GM12874 (cell line): Measurements from ENCODE around the gene RSRC1.

ENCODE experiments used
- TF ChIP-seq, protein P1 (sequence below): IDR thresholded peaks from 2 replicates; pipeline ENCODE4 v1.5.1; 2011; ENCODE audit warnings: low read depth, mild to moderate bottlenecking, control low read depth, low read length, moderate library complexity; ENCODE audit not compliant: insufficient read depth

The RSRC1 gene

GRCh38 chr3:158352551-158352950, 242.7 kb downstream of the RSRC1 start:
- TF ChIP-seq, protein P1, sequence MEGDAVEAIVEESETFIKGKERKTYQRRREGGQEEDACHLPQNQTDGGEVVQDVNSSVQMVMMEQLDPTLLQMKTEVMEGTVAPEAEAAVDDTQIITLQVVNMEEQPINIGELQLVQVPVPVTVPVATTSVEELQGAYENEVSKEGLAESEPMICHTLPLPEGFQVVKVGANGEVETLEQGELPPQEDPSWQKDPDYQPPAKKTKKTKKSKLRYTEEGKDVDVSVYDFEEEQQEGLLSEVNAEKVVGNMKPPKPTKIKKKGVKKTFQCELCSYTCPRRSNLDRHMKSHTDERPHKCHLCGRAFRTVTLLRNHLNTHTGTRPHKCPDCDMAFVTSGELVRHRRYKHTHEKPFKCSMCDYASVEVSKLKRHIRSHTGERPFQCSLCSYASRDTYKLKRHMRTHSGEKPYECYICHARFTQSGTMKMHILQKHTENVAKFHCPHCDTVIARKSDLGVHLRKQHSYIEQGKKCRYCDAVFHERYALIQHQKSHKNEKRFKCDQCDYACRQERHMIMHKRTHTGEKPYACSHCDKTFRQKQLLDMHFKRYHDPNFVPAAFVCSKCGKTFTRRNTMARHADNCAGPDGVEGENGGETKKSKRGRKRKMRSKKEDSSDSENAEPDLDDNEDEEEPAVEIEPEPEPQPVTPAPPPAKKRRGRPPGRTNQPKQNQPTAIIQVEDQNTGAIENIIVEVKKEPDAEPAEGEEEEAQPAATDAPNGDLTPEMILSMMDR = no peak

DNA sequence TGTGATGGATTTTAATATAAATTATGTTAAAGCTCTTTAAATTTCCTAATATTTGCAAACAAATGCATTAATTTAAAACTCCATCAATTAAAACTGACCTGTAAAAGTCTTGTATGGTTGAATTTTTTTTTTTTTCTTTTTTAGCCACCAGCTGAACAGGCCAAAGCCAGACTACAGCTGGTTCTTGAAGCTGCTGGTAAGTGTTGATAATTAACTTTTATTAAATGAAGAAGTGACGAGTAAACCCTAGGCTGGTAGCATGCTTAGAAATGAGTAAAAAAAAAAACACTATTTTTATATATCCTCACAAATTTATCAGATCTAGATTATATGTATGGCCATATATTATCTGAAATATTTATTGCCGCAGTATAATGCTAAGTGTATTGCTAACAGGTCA, 244.8 kb downstream of the RSRC1 start:
- TF ChIP-seq, protein P1 = no peak

DNA sequence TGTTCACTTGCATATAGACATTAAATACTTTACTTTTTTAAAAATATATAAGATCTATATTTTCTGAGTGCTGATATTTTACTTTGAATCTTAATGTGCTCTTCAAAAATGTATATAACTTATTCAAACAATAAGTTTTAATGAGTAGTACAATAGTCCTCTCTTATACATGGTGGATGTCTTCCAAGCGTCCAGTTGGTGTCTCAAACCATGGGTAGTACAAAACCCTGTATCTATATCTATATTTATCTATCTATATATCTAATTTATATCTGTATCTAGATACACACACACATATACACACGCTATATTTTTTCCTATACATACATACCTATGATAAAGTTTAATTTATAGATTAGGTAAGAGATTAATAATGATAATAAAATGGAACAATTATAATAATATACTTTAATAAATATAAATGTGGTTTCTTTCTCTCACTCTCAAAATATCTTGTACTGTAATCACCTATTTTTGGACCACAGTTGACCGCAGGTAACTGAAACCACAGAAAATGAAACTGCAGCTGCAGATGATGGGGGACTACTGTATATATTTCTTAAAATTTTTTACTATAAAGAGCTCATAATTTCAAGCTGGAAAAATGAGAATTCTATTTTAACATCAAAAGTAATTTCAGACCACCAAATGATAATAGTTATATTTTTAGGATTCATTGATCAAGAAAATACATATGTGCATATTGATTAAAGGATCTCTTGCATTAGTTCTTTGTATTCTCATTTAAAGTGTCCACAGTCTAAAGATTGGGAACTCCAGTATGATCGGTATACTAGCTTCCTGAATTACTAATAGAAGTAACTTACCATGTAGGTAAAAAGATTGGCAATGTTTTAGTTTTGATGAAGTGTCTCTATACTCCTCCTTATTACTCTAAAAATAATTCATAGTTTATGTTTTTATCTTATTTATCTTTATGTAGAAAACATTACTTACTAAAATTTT, 246.0 kb downstream of the RSRC1 start:
- TF ChIP-seq, protein P1 = no peak

GRCh38 chr3:158359339-158359738, 249.4 kb downstream of the RSRC1 start:
- TF ChIP-seq, protein P1 = no peak

- TF ChIP-seq, protein P1 = no peak
These were observed 251.0 kb downstream of the RSRC1 start for GRCh38 chr3:158360756-158361448.

- TF ChIP-seq, protein P1 = no peak
These were observed 258.4 kb downstream of the RSRC1 start for GRCh38 chr3:158368271-158368670.

DNA sequence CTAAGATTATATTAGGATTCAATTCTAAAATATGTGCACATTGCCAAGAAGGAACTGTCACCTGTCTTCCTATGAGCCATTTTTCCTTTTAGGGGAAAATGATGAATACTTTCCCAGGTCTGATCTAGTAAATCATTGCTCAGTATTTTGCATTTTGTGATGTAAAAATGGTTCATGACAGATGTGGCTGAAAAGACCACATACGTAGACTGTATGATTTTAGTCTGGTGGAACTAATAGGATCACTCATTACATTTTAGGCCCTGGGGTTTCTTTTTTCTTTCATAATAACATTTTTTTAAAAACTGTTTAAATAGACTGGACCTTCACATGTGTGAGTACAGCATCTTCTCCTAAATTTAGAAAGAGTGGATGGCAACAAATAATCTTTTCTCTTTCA, 259.4 kb downstream of the RSRC1 start:
- TF ChIP-seq, protein P1 = no peak
